GM19467 (cell line): Measurements from ENCODE around the gene SLC36A2.

Source experiments
- ATAC-seq: cut with Tn5 transposase; IDR thresholded peaks from one replicate; pipeline ENCODE4 v1.9.1; 2021; ENCODE audit warnings: mild to moderate bottlenecking, moderate library complexity; ENCODE audit not compliant: unreplicated experiment

Gene SLC36A2

DNA sequence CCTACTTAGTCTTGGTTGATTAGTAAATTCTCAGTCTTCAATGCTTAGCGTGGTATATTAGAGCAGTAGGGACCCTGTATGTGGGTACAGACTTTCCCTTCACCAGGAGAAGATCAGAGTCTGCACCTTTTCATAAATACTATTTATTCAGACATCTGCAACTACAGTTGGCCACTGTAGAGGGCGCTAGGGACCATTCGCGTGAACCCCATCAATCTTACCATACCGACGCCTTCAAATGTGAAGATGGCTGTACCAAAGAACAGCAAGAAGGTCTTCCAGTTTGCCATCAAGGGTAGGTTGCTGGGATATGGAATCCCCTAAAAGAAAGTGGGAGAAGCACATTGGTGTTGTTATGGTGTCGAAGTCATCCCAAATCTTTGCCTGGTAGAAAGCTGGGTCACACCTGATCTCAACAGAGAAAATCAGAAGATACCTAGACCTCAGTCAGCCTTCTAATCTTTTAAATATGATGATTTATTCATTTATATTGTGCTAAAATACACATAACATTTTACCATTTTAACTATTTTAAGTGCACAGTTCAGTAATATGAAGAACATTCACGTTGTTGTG lies 62.9 kb downstream of the SLC36A2 start:
- ATAC-seq: no peak

DNA sequence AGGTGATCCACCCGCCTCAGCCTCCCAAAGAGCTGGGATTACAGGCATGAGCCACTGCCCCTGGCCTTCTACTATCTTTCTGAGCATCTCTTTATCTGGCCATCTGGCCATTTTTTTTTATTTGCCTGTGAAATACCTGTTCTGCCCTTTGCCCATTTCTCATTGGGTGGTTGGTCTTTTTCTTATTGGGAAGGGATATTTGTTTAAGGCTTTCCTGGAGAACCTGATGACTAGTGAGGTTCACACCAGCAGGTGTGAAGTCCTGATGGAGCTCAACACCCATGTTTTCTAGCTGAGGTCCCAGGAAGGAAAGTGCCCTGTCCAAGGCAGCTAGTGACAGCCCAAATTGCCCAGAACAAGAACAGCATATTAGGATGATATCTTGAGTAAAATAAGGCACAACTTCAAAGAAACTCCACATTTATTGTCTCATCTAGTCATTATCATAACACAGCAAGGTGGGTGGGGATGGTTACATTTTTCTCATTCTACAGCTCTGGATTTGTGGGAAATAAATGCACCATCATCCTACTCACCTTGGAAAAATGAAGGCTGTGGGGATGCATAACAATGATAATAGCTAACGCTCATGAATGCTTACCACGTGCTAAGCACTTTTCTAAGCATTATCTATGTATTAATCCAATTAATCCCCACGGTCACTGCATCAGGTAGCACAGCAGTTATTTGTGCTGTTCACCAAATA lies 64.1 kb downstream of the SLC36A2 start:
- ATAC-seq: no peak

DNA sequence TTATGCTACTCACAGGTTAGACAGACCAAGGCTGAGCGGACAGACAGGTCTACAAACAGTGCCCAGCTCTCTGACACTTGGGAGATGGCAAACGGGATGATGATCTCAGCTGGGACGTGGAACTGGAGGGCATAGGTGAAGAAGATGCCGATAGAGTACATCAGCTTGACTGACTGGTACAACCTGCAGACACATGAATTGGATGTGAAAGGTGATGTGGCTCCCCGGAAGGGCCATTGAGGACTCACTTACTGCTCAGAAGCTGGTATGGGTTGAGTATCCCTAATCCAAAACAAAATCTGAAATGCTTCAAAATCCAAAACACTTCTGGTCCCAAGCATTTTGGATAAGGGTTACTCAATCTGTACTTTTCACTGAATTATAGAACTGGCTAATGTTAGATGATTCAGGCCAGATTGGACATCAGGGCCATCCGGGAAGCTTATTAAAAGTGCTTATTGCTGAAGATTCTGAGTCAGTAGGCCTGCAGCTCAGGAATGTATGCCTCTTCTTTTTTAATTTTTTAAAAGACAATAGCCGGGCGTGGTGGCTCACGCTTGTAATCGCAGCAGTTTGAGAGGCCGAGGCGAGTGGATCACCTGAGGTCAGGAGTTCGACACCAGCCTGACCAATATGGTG lies 66.2 kb downstream of the SLC36A2 start:
- no peak for ATAC-seq

DNA sequence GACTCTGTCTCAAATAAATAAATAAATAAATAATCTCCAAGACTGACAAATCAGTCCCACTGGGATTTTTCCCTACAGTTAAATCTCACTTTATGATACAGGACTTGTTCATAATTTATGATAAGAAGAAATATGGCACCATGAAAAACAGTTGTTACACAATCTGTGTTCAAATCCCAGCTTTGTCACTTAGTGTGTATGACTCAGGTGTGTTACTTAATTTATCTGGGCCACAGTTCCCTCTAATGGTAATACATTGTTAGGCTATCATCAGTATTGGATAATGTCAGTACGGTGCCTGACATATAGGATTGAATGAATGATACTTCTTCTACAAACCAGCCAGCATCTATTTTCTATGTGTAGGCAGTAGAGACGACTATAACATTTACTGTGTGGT lies 66.9 kb downstream of the SLC36A2 start:
- ATAC-seq: no peak

DNA sequence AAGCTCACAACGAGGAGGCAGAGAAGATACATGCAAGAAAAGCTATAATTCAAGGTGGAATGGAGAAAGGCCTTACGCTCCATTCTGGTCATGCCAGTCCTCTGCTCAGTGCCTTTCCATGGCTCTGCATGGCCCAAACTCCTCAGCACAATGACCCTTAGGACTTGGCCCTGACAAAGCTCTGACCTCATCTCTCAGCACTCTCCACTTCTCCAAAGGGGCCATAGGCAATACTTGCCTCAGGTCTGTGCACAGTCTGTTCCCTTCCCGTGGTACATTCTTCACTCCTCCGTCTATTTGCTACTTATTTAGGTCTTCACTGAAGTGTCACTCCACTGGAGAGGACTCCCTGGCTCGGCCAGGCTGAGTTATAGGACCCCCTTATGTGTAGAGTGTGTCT lies 68.5 kb downstream of the SLC36A2 start:
- ATAC-seq: no peak

DNA sequence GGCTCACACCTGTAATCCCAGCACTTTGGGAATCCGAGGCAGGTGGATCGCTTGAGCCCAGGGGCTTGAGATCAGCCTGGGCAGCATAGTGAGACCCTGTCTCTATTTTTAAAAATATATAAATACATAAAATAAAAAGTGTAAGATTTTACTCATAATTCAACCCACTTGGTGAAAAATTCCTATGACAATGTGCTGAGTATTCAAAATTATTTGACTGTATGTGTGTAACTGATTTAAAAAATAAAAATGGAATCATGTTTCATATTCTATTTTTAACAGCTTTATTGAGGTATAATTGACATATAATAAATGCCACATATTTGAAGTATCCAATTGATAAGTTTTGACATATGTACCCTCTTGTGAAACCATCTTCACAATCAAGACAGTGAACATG lies 71.6 kb downstream of the SLC36A2 start:
- ATAC-seq: no peak

DNA sequence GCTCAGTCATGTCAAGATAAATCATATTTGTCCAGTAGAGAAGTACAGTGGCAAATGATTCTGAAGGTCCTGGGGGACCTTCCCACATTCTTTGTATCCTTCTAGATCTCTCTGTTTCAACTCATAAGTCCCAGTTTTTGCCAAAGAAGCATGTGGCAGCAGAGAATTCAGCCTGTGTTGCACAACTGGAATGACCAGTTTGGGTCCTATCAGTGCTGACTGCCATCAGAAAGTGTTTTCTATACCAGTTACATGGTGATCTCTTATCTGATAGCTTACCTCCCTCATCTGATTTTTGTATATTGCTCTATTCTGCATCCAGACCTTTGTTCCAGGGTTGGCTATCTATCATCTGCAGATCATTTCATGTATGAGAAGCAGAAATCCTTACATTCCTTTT lies 72.7 kb downstream of the SLC36A2 start:
- ATAC-seq: no peak

DNA sequence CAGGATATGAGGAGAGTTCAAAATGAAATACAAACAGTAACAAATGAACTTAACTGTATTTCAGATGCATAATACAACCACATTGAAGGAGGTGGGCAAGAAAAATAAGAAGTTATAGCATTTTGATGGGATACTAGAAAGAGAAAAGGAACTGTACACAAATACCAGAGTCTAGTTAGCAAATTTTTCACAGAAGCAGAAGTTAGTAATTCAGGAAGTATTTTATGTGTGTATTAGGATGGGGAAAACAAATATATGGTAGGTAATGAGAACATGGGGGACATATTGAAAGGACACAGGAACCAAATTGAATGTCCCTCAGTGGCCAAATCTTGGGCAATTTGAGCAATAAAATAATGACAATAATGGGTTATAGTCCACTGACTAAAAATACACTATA lies 76.0 kb downstream of the SLC36A2 start:
- ATAC-seq: no peak

DNA sequence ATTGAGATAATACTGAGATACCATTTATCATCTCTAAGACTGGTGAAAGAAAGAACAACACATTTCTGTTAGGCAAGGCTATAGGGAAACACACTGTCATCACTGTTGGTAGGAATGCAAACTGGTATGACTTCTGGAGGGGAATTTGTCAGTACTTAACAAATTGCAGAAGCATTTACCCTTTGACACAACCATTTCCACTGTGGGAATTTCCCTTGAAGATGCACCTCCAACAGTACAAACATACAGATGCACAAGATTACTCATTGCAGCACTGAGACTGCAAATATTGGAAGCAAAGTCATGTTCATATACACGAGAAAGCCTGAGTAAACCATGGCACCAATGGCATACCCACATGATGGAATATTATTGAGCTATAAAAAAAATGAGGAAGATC lies 76.8 kb downstream of the SLC36A2 start:
- ATAC-seq: peak; percentile 69

DNA sequence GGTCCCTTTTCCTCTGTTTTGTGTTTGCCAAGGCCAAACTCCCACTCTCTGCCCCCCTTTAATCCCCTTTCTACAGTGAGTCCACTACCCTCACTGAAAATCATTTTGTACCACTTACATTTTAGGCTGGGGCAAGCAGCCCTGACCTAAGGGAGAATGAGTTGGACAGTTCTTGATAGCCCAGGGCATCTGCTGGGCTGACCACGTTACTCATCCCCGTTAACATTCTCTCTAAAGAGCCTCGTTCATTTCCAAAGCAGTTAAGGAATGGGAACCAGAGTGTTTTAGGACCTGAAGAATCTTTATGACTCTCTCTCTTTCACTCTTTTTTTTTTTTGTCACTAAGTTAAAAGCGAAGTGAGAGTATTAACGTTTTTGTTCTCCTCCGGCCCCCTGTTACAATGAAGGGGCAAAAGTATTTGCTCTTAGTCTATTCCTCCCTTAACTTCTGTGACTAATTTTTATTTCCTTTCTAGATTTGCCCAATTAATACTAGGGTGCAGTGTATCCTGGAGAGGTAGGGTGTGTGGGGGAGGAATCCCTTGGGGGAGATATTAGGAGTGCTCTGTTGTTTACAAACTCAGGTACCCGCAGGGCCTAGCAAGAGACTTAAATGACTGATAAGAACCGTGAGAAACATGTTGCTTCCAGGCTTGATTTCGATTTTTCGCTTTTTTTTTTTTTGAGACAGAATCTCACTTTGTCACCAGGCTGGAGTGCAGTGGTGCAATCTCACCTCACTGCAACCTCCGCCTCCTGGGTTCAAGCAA lies 79.7 kb downstream of the SLC36A2 start:
- ATAC-seq: no peak
